Measurements from ENCODE around the gene TLX2. TPM values are rescaled to one million over a fixed set of nuclear protein-coding genes. Genes with fewer than 3 reads are reported as not detected.

TLX2 gene
- total and polyA plus RNA-seq, 2 of the 13 experiments (the other 11 are each of a cell fraction or from before 2014, with no cell fraction given): 0.05 to 0.20 TPM

- TF ChIP-seq ZBTB46 (CRISPR knock-in tag; IDR thresholded peaks at IDR 0.05; ENCODE audit: borderline replicate concordance): no peak
- 0 out of 2 replicates have a peak, but pooled peaks have one; percentile 43 for TF ChIP-seq ZNF629 (CRISPR knock-in tag; conservative IDR thresholded peaks at IDR 0.05)
- TF ChIP-seq AGO1 (IDR thresholded peaks at IDR 0.05; ENCODE audit: low read depth, low read length, poor library complexity, severe bottlenecking): no peak
- peak in 1 of 2 experiments; percentile 18; a peak in 1 of 4 replicates for TF ChIP-seq POLR2A (IDR thresholded peaks at IDR 0.05; ENCODE audit: insufficient read depth in 1 of 2, low read depth in 2 of 2, low read length in 2 of 2)
- no peak for TF ChIP-seq STAT5B (CRISPR knock-in tag; IDR thresholded peaks at IDR 0.05)
- TF ChIP-seq KDM5B (CRISPR knock-in tag; IDR thresholded peaks at IDR 0.05; ENCODE audit: borderline replicate concordance): 0 out of 2 replicates have a peak, but pooled peaks have one; percentile 47
- TF ChIP-seq REPIN1 (CRISPR knock-in tag; IDR thresholded peaks at IDR 0.05; ENCODE audit: borderline replicate concordance, low read depth): no peak
- peak; percentile 42 for TF ChIP-seq MED8 (CRISPR knock-in tag; IDR thresholded peaks at IDR 0.05; ENCODE audit: insufficient replicate concordance)
- TF ChIP-seq ZNF619 (CRISPR knock-in tag; IDR thresholded peaks at IDR 0.05): no peak
- no peak for TF ChIP-seq ARID4A (CRISPR knock-in tag; IDR thresholded peaks at IDR 0.05; ENCODE audit: borderline replicate concordance)
- peak; percentile 68; the same call in 1 of the 2 replicates for TF ChIP-seq ZC3H13 (CRISPR knock-in tag; IDR thresholded peaks at IDR 0.05)
- no peak for TF ChIP-seq ARNT (IDR thresholded peaks at IDR 0.05)
- TF ChIP-seq ZNF432 (CRISPR knock-in tag; IDR thresholded peaks at IDR 0.05; ENCODE audit: borderline replicate concordance): no peak
These were observed 2.9 kb upstream of the TLX2 start (continued) for GRCh38 chr2:74511104-74511989.

Data from HepG2 (cell line).